Cerebellar nuclear complex (tissue), 1 donor: ENCODE data around the gene INPP5A.
"Not testable (repeated sequence)": the region's sequence is repeated elsewhere in the genome, so short reads cannot be mapped to it uniquely, and the experiment has no call there.

Experiments
- DNase-seq, 2 experiments: peaks; one replicate each; lab custom pipeline; 2025; lab: John Stamatoyannopoulos, UW

The INPP5A gene

DNA sequence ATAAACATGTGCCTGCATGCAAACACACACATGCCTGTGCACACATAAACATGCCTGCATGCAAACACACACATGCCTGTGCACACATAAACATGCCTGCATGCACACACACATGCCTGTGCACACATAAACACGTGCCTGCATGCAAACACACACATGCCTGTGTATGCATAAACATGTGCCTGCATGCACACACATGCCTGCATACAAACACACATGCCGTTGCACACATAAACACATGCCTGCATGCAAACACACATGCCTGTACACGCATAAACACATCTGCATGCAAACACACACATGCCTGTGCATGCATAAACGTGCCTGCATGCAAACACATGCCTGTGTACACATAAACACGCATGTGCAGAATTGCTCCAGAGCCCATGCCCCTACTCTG, 226.0 kb downstream of the INPP5A start:
- no peak for DNase-seq

DNA sequence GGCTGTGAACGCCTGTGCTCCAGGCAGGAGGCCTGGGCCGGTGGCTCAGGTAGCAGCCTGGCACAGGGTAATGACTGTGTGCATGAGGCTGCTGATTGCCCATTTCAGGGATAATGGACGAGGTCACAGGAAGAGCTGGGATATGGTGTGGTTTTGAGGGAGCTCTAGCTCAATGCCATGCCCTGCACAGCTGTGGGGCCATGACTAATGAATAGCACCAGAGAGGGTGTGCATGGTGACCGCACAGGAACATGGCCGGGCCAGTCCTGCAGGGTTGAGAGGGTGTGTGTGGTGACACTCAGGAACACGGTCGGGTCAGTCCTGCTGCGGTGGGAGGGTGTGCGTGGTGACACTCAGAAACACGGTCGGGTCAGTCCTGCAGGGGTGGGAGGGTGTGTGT, 226.5 kb downstream of the INPP5A start:
- no peak for DNase-seq

DNA sequence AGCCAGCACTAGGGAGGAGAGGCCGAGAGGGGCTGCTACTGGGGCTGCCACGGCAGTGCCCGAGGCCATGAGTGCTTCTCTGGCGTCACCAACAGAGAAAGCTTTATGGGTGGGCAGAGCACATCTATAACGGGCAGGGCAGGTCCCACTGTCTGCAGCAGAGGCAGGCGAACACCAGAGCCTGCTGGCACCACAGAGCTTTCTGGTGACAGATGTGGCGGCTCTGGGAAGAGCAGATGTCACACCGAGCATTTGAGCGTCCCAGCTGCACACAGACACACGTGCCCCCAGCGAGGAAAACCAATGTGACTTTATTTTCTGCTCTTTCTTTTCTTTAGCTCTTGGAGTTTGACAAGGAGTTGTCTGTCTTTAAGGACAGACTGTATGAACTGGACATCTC, 227.8 kb downstream of the INPP5A start:
- no peak for DNase-seq

DNA sequence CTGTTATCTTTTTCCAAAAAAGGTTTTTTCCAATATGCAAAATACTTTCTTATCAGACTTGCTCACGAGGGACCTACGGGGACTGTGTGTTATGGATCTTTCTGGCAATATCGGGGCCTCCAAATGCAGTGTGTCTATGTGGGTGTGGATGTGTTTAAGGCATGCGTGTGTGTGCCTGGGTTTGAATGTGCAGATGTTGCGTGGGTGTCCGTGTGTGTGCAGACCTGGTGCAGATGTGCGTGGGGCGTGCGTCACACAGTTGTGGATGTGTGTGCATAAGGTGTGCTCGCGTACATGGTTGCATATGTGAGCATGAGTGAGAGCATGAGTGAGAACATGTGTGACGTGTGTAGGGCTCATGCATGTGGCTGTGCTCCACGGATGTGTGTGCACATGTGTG, 228.7 kb downstream of the INPP5A start:
- DNase-seq, result no peak

DNA sequence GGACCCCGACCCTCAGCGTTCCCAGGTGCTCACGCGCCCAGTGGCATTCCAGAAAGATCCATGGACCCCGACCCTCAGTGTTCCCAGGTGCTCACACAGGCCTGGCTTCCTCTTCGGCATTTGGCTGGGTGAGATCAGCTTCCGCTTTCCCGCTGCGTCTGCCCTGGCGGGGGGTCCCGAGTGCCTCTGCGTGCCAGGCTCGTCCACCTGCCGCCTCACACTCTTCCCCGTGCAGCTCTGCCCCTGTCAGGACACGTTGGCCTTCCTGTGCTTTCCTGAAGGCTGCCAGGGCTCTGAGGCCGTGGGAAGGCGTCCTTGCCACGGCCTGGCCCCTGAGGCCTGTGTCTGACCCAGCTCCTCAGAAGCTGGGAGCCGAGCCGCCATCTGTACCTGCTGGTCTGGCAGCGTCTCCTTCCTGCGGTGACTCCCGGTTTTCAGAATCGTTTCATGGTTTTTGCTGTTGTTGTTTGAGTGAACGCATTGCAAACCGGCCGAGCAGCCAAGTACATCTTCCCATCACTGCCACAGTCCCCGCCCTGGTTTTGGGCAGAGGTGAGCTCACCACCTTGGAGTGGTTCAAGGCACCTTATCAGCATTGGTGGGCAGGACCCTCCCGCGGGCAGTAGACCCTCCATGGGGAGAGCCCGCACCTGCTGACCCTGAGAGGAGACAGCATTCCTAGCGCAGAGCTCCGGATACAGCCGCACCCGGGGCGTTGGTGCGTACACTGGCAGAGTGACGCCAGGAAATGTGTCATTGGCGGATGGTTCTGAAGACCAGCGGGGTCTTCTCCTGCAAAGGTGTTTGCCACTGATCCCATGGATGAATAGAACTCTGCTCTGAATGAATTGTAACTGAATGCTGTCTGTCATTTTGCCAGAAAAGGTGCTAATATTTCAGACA, 231.0 kb downstream of the INPP5A start:
- peak in 1 of 2 experiments; percentile 7 for DNase-seq

DNA sequence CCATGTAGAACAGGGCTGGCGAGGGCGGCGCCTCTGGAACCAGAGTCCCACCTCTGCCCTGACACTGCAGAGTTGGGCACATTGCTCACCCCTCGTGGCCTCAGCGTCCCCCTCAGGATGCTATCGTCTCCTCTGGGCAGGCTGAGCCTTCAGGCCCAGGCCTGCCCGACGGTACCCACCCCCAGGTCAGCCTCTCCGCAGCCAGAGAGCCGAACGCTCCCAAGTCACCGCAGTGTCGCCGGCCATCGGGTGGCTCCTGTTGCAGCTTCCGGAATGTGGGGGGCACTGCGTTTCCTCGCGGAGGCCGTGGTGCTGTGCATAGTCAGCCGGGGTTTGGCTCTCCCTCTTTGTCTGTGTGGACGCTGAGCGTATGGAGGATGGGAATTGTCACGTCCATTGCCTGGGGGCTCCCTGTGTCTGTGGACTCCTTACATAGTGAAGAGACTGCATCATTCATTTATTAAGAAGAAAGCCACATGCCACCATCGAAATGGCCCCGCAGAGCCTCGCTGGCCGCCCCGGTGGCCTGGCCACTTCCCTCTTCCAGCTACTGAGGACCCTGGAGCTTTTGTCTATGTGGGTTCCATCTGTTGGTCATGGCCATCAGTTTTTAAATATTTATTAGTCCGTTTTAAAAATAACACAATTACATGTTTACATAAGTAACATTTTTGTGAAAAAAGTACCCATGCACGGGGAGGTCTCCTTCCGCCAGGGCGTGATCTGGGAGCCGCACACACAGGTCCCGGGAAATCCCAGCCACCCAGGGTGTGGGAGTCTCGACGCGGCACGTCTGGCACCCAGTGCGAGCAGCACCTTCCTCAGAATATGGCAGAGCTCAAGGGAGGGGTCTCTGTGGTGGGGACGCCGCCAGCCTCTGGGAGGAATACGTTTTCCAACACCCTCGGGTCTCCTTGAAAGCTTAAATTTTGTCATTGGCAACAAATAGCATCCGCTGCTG, 232.8 kb downstream of the INPP5A start:
- no peak for DNase-seq

DNA sequence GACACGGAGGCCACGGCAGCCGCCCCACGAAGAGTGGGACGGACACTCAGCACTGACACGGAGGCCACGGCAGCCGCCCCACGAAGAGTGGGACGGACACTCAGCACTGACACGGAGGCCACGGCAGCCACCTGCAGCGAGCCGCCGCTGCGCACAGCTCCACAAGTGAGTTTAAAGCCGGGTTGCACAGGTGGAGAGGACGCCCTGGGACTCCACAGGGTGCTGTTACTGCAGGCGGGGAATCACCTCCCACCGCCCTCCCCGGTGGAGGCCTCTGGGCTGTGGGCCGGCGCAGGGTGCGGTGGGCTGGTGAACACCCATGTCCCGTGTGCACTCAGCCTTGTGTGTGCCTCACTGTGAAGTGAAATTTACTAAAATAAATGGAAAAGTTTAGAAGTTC, 235.2 kb downstream of the INPP5A start:
- not testable (repeated sequence) for DNase-seq

DNA sequence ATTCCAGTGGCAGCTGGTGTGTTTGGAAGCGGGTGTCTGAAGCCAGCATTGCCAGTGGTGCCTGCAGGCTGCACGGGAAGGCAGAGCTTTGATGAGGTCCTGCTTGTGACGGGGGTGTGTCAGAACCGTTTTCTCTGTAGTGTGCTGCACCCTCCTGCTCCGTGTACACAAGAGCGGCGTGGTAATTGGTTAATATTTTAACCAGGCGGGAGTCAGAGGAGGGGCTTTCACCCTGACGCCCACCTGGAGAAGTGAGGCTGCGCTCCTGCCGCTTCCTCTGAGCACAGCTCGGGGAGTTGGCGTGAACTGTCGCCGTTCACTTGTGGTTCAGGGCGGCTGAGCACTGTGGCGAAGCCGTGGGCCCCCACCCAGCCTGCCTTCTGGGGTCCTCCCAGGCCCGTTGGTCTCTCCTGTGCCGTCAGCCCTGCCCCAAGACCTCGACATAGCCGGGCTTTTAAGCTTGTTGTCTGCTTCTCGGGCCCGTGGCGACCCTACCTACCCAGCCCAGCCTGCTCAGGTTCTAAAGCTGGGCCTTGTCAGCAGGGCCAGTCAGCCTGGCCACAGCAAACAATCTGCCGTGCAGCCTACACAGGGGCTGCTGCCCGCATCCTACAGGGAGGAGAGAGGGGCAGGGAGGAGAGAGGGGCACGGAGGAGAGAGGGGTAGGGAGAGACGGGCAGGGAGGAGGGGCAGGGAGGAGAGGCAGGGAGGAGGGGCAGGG, 236.8 kb downstream of the INPP5A start:
- DNase-seq, result no peak

DNA sequence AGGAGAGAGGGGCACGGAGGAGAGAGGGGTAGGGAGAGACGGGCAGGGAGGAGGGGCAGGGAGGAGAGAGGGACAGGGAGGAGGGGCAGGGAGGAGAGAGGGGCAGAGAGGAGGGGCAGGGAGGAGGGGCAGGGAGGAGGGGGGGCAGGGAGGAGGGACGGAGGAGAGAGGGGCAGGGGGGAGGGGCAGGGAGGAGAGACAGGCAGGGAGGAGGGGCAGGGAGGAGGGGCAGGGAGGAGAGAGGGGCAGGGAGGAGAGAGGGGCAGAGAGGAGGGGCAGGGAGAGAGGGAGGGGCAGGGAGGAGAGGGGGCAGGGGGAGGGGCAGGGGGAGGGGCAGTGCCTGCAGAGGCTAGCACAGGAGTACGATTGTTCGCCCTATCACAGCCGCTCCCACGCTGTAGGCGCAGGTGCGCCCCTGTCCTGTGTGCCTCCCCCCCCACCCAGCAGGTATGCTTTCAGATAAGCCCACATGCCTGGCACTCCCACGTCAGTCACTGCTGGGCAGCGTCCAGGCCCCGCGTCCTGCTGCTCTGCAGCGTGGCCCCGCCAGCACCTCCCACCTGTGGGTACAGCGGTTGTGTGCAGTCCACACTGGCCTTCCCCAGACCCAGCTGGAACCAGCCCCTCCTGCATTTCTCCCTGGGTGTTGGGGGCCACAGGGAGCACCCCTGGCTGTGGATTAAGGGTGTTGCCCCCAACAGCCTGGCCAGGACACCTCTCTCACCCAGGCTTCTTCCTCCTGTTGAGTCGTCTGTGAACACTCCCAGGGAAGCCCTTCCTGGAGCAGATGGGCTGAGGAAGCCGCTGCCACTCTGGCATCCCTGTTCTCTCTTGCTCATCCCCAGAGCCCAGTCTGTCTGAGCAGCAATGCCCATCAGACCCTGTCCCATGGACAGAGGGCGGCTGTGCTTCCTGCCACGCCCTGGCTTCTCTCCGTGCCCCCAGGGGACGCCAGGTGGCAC, 237.6 kb downstream of the INPP5A start:
- no peak for DNase-seq

DNA sequence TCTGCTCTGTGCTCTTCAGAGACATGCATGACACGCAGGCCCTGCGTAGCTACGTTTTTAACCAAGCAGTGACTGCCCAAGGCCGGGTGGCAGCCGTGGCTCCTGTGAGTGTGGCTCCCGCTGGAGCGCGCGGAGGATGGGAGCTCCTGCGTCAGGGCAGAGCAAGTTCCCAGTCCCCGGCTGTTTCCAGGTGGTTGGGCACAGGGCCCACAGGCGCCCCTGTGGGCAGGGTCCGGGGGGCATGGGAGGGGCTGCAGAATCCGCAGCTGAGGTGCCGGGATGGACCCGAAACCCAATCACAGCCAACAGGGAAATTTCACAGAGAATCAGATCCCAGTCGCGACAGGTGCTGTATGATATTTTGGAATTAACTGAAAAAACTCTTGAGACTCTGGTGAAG, 238.6 kb downstream of the INPP5A start:
- no peak for DNase-seq

DNA sequence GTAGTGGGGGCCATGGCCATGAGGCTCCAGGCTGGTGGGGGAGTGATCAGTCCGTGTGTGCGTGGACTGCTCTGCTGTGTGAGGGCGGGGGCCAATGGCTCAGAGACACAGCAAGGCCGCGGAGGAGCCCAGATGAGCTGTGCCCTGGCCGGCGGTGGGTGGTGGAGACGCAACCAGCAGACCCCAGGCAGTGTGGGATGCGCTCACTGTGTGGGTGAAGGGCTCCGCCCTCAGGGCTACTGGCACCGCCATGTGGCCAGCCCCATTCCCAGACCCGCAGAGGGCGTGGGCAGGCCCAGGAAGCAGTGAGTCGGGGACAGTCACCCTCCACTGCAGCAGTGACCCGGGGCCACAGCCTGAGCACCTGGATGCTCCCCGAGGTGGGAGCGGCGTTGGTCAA, 239.2 kb downstream of the INPP5A start:
- no peak for DNase-seq

DNA sequence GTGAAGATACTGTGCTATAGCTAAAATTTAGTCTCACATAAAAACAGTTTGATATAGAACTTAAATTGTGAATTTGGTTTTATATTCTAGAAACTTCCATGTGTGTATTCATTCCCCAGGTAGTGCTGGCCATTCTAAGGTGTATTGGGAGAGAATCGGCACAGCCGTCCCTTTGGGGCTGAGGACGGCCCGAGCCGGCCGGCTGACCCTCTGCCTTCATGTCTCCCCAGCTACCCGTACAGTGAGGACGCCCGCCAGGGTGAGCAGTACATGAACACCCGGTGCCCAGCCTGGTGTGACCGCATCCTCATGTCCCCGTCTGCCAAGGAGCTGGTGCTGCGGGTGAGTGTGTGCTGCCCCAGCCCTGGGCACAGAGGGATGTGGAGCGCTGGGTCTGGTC, 239.9 kb downstream of the INPP5A start:
- no peak for DNase-seq

DNA sequence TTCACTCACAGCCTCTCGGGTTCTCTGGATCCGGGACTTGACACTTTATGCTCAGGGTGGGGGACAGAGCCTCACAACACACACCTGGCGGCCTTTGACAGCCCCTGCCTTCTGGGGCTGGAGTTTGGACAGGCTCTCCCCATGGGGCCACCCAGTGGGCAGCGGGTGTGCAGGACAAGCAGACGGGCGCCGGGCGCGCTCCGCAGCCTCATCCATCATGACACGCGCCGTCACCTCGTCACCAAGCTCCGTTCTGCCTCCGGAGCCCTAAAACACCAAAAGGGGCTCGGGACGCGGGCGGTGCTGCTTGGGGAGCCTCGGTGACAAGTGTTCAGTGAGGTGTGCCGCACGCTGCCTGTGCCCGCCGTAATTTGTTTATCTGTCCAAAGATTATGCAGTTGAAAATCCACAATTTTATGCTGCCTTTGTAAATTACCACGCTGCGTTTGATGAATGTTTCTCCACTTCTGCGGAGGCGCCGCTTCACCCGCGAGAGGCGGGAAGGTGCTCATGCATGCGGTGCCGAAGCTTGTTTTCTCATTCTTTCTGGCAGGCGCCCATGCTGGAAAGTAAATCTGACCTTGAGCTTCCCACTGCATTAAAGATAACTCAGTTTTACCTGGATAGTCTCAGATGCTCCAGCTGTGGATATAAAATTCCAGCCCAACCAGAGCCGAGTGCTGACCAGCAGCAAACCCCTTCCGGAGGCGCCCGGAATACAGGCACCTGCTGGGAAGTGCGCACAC, 242.1 kb downstream of the INPP5A start:
- no peak for DNase-seq

DNA sequence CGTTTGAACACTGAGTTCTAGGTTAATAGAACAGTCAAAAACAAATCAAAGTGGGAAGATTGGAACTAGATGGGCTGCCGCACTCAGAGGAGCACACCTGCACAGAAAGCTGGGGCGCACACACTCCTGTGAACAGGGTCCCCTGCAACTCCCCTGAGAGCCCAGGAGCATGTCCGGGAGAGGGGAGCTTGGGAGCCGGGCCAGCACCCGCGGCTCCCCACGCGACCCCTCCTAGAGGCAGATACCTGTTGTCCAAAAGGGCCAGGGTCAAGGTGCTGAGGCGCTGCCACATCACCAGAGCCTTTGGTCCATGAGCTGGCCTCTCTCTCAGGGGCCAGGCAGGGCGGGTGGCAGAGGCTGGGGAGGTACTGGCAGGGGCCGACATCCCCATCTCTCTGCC, 242.8 kb downstream of the INPP5A start:
- no peak for DNase-seq

DNA sequence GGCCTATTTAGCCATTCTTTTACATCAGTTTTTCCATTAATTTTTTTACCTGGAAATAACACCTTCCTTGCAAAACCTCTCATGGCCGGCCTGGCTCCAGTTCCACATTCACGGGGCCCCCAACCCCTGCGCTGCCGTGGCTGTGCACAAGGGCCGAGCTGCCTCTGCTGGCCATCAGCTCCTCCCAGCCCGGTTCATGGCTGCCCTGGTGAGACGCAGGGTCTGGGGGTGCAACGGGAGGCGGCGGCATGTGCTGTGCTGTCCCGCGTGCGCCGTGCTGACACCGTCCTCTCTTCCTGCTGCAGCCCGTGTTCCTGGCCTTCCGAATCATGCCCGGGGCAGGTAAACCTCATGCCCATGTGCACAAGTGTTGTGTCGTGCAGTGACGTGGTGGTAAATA, 244.0 kb downstream of the INPP5A start:
- no peak for DNase-seq

DNA sequence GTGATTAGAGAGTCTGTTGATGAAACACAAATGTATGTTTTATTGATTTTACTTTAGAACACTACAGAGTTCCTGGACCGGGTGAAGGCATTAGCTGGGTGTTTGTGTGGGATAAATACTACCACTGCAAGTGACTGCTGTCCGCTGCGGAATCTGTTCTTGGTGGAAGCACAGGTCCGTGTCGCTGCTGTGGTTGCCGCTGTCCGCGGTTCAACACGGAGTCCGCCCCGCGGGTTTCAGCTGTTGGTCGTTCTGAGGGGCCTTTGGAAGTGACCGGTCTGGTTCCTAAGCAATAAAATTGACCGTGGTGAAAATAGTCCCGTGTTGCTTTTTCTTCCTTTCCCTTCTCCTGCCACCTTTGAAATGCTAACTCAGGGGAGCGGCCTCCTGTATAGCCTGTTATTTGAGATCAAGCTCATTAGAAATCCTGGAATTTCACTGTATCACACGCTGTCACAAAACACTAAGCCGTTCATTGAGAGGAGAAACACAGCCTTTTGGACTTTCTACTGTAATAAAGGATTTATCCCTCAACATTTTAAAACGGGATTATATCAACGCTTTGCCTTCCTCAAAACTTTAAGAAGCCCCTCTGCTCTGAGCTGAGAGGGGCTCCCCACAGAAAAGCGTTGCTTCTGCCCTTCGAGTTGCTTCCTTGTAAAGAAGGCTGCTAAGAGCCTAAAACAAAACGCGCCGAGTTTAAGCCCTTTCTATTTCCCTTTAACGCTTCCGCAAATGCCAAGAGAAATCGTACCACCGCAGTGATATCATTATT, 245.8 kb downstream of the INPP5A start:
- DNase-seq, result no peak

DNA sequence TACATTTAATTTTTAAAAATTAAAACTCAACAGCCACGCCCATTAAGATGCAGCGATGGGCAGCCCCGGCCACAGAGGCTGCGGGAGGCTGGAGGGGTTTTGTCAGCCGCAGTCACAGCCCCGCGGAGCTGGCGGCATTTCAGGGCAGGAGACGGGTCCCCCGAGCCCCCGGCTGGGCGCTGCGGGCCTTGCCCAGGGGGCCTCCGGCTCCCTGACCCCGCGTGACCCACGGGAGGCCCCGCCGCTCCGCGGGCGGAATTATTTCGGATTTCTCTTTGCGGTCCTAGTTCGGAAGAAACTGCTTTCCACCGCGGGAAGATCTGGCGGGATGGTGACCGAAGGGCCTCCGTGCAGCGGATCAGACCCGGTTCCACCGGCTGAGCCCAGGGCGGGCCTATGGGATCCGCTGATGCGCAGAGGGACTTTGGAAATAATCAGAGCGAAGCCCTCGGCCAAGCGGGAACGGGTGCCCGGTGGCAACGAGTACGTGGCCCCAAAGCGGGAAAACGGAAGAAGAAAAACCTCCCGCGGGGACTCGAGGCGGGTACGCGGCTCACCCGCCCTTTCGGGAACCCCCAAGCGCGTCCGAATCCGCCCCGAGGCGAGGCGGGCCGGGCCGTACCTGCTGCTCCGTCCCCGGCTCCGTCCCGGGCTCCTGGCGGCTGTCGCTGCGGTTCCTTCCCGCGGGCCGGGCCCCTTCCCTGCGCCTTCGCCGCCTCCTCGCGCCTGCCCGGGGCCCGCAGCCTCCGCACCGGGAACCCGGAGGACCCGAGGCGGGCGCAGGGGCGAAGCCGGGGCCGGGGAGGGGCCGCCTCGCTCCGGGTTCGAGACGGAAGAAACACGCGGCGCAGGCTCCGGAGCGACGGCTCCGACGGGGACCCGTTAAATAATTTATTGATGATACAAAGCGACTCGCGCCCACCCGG, 246.6 kb downstream of the INPP5A start:
- DNase-seq, result no peak
